ENCODE results near the gene ITPR2.

ITPR2 gene

DNA sequence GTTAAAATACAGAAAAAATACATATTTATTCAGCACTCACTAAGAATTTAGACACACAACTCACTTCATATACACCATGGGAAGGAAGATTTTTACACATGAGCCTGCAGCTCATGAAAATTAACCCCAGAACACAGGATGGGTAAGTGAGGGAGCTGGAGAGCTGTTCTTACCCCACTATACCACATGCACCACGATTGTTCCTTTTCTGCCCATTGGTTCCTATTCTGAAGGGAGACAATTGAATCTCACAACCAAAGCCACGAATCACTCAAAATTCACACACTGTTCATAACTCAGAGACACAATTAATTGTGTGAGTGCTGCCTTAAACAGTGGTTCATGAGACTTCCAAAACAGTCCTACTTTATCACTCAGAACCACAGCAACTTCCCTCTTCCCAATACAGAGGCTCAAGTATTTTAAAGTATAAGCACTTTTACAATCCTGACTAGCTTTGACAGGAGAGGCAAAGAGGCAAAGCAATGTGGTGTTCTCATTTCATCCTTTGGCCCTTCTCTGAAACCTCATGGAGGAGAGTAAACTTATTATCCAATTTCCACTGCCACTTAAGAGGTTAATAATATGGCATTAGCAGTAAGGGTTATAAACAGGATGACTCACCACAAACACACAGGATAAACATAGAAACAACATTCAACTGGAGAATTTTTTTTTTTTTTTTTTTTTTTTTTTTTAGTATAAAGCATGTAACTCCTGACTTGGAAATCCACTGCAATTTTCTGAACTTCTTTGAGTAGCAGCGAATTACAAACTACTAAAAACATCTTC, 59.5 kb downstream of the ITPR2 start:
- TF ChIP-seq, protein P1, sequence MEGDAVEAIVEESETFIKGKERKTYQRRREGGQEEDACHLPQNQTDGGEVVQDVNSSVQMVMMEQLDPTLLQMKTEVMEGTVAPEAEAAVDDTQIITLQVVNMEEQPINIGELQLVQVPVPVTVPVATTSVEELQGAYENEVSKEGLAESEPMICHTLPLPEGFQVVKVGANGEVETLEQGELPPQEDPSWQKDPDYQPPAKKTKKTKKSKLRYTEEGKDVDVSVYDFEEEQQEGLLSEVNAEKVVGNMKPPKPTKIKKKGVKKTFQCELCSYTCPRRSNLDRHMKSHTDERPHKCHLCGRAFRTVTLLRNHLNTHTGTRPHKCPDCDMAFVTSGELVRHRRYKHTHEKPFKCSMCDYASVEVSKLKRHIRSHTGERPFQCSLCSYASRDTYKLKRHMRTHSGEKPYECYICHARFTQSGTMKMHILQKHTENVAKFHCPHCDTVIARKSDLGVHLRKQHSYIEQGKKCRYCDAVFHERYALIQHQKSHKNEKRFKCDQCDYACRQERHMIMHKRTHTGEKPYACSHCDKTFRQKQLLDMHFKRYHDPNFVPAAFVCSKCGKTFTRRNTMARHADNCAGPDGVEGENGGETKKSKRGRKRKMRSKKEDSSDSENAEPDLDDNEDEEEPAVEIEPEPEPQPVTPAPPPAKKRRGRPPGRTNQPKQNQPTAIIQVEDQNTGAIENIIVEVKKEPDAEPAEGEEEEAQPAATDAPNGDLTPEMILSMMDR (IDR thresholded peaks at IDR 0.05; ENCODE audit: low read depth, low read length), result no peak
- no peak for DNase-seq (ENCODE audit: extremely low read depth, low read depth)

DNA sequence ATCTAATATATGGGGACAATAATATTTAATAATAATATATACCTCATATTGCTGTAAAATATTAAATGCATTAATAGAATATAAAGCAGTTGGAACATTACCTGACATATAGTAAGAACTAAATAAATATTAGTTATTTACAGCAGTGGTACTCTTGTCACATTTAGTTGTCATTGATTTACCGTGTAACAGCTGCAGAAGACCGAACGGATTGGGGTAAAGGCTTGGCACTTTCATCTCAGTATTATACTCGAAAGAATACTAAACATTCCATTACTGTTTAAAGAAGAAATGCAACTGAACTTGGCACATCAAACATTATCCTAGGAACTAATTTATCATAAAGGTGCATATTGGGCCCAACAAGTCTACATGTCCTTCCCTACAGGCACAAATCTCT, 61.1 kb downstream of the ITPR2 start:
- TF ChIP-seq, protein P1 (IDR thresholded peaks at IDR 0.05; ENCODE audit: low read depth, low read length), result no peak
- DNase-seq (ENCODE audit: extremely low read depth, low read depth), result no peak

DNA sequence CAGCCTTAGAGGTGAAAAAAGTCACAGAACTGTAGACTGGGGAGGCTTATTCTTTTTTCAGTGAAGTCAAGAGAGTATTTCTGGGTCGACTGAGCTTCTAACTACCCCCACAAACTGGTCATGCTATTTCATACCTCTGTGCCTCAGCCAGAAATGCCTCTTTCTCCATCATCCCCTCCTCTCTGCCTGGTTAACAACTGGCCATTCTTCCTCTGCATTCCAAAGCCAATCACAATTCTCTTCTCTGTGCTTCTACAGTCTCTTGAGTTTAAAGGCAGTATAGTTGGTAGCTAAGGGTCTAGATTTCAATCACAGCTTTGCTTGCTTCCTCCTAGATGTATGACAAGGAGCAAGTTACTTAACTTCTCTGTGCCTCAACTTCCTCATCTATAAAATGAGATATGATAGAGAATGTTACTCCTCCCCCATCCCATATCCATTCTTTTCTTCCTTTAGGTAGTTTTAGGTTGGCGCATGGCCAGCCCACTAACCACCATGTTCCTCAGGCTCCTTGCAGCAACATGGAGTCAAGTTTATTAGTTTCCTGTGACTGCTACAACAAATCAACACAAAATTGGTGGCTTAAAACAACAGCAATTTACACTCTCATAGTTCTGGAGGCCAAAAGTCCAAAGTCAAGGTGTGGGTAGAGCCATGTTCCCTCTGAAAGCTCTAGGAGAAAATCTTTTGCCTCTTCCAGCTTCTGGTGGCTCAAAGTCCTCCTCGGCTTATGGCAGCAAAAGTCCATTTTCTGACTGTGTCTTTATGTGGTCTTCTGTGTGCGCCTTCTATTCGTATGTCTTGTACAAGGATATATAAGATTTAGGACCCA, 62.5 kb downstream of the ITPR2 start:
- no peak for DNase-seq (ENCODE audit: extremely low read depth, low read depth)
- TF ChIP-seq, protein P1 (IDR thresholded peaks at IDR 0.05; ENCODE audit: low read depth, low read length), result no peak

DNA sequence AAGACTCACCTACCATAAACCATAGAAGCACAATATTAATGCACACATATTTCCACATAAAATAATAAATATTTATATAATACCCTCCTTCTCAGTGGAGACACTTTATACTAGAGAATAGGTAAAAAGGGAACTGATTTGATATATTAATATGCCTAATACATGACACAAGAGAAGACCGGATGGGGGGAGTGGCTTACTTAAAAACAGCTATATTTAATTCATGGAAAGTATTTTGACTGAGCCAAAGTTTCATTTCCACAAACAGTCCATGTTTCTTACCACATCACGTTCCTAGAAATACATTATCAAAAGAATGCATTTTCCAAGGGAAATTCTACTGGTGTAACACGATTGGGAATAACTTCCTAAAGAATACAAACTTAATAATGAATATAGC, 63.4 kb downstream of the ITPR2 start:
- TF ChIP-seq, protein P1 (IDR thresholded peaks at IDR 0.05; ENCODE audit: low read depth, low read length), result no peak
- DNase-seq (ENCODE audit: extremely low read depth, low read depth), result no peak

DNA sequence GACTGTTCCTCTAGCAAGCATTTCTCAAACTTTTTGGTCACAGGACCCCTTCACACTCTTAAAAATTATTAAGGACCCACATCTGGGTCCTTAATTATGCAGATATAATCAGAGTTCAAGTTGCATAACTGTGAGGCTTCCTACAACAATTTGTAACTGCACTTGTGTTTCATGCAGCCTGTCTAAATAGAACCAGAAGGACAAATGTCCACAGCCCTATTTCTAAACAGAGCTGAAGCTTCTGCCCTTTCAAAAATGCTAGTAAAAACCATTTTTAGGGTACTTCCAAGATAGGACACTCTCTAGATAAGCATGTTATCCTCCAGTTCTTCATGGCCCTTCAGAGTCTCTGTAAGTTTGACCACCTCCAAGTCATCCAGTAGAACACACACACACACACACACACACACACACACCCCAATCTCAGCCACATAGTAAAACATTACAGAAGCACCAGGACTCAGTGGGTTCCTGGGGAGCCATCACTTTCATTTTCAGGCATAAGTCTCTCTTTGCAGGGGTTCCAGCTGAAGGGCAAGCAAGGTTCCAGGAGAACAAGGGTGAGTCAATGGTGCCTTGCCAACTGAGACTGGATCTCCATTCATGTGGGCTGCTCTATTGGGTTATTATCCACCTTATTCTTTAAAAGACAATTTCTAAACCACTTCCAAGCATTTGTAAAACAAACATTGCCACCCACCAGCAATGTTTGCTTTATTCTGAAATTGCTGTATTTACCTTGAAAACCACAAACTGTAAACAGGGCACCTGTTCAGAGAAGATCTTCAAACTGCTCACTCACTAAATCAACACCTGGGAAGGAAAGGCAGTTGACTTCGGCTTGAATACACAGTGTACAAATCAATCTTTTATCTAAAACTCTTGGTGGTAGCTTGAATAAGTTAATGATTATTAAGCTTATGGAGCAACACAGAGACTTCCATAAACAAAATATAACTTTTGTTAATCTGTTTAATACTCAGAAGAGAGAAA, 64.1 kb downstream of the ITPR2 start:
- no peak for DNase-seq (ENCODE audit: extremely low read depth, low read depth)
- TF ChIP-seq, protein P1 (IDR thresholded peaks at IDR 0.05; ENCODE audit: low read depth, low read length), result no peak

DNA sequence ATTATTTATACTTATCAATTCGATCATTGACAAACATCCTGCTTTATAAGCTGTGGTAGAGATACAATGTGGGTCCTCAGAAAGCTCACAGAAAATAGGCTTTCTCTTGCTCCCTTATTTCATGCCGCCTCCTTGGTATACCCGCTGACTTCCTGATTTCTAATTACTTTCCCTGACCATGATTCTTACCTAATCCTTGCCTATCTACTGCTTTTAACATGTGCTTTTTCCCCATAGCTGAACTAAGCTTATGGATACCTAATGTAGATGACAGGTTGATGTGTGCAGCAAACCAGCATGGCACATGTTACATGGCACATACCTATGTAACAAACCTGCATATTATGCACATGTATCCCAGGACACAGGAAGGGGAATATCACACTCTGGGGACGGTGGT, 65.1 kb downstream of the ITPR2 start:
- TF ChIP-seq, protein P1 (IDR thresholded peaks at IDR 0.05; ENCODE audit: low read depth, low read length), result no peak
- DNase-seq (ENCODE audit: extremely low read depth, low read depth), result no peak
